Amniotic stem cell (primary cell): ENCODE results near the gene RAB3GAP2.
"Not testable (repeated sequence)": the region's sequence is repeated elsewhere in the genome, so short reads cannot be mapped to it uniquely, and the experiment has no call there.

Experiments
- DNase-seq: peaks from one replicate; lab custom pipeline; 2025; lab: John Stamatoyannopoulos, UW

RAB3GAP2 gene, protein sequence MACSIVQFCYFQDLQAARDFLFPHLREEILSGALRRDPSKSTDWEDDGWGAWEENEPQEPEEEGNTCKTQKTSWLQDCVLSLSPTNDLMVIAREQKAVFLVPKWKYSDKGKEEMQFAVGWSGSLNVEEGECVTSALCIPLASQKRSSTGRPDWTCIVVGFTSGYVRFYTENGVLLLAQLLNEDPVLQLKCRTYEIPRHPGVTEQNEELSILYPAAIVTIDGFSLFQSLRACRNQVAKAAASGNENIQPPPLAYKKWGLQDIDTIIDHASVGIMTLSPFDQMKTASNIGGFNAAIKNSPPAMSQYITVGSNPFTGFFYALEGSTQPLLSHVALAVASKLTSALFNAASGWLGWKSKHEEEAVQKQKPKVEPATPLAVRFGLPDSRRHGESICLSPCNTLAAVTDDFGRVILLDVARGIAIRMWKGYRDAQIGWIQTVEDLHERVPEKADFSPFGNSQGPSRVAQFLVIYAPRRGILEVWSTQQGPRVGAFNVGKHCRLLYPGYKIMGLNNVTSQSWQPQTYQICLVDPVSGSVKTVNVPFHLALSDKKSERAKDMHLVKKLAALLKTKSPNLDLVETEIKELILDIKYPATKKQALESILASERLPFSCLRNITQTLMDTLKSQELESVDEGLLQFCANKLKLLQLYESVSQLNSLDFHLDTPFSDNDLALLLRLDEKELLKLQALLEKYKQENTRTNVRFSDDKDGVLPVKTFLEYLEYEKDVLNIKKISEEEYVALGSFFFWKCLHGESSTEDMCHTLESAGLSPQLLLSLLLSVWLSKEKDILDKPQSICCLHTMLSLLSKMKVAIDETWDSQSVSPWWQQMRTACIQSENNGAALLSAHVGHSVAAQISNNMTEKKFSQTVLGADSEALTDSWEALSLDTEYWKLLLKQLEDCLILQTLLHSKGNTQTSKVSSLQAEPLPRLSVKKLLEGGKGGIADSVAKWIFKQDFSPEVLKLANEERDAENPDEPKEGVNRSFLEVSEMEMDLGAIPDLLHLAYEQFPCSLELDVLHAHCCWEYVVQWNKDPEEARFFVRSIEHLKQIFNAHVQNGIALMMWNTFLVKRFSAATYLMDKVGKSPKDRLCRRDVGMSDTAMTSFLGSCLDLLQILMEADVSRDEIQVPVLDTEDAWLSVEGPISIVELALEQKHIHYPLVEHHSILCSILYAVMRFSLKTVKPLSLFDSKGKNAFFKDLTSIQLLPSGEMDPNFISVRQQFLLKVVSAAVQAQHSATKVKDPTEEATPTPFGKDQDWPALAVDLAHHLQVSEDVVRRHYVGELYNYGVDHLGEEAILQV (N-terminal part only)

DNA sequence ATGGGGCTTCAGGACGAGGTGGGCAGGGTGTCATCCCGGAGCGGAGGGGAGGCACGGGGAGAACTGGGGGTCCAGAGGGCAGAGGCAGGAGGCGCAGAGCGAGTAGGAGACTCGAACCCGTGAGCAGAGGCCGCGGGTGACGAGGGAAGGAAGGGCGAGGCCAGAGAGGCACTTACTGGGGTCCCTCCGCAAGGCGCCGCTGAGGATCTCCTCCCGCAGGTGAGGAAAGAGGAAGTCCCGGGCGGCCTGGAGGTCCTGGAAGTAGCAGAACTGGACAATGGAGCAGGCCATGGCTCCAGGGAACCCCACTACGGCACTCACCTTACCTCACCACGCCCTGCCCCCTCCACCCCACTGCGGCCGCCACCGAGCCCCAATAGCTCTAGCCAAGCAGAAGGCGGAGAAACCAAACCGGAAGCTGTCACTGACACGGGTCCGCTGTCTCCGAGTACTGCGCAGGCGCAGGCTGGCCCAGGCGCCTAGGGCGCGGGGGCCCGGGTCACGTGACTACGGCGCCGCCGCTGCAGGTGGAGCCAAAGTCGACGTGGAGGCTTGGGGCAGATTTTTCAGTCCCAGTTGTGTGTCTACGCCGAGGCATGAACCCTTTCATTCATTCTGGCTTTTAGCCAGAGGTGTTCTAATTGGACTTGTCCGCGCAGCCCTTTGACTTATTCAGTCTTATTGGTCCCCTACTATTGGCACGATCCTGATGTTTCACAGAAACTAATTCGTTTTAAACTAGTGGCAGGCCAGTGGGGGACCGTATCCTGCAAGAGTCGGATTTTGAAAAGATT lies at the start of gene RAB3GAP2:
RAB3GAP2 (minus strand) TSS at position 407 of the 794 bp plus-strand sequence; CDS start at position 291, 116 bp downstream.
- DNase-seq = peak; percentile 88

DNA sequence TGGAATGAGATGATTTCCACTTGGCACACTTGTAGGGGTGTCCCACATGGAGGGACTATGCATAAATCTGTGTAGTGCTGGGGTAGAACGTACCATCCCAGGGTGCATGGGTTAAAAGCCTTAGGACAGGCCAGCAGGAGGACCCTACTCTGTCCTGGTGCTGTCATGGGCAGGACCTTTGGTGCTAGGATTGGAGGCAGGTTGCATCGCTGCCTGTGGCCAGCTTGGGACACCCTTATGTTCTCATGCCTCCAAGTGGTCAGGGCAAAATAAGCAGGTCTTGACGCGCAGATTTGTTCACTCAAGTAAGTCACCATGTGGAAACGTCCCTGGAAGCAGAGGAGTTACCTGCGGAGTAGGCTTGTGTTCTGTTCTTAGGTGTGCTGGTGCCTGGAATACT lies 49.5 kb upstream of the RAB3GAP2 start:
- DNase-seq = no peak

DNA sequence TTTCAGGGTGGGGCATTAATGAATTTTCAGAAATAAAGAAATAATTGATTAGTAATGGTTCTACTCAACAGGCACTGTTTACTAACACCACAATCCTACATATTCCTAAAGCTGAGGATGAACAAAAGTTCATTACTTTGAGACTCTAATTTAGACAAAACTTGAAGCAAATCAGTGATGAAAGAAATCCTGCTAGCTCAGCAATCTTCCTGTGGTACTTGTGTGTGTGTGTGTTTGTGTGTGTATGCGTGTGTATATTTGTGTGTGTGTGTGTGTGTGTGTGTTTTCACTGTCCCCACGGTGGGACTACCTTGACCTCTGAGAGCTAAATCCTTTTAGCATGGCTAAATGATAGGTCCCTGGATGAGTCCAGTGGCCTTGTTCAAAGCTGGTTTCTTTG lies 48.5 kb upstream of the RAB3GAP2 start:
- DNase-seq = no peak

DNA sequence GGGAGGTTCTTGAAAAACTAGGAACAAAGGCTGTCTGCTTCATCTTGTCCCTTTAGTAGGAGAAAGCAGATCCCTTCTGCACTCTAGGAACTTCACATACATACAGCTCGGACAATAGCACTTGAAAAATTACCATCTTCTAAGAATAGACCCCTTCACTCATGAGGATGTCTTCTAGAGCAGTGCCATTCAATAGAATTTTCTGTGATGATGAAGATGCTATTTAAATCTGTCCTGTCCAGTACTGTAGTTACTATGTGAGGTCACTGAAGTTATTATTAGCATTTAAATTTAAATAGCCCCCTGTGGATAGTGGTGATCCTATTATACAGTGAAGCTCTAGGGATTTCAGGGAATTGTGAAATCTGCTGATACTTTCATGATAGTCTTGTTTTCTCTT lies 46.4 kb upstream of the RAB3GAP2 start:
- no peak for DNase-seq

DNA sequence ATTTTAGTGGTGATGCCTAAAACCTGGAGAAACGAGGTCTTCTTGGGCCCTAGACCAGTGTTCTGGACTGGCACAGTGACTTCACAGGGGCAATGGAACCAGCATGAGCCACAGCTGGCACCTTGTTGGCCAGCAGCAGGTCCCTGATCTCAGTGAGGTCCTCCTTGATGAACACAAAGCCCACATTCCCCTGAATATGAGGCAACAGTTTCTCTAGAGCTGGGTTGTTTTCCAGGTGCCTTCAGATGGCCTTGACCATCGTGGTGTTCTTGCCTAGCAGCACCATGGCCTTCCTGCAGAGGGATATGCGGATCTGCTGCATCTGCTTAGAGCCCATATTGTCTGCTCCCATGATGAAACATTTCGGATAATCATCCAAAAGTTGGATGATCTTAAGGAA lies 44.9 kb upstream of the RAB3GAP2 start:
- DNase-seq = no peak

DNA sequence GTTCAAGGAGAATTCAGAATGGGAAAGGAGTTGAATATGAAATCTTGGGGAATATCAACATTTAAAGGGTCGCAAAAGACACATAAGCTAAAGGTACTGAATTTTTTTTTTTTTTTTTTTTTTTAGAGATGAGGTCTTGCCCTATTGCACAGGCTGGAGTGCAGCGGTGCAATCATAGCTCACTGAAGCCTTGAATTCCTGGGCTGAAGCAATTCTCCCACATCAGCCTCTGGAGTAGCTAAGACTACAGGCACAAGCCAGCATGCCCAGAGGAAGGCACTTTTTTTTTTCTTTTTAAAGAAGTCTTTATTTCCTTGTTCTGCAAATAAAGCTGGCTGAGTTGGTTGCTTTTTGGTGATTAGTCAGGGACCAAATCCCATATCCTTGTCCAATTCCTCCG lies 44.1 kb upstream of the RAB3GAP2 start:
- no peak for DNase-seq

DNA sequence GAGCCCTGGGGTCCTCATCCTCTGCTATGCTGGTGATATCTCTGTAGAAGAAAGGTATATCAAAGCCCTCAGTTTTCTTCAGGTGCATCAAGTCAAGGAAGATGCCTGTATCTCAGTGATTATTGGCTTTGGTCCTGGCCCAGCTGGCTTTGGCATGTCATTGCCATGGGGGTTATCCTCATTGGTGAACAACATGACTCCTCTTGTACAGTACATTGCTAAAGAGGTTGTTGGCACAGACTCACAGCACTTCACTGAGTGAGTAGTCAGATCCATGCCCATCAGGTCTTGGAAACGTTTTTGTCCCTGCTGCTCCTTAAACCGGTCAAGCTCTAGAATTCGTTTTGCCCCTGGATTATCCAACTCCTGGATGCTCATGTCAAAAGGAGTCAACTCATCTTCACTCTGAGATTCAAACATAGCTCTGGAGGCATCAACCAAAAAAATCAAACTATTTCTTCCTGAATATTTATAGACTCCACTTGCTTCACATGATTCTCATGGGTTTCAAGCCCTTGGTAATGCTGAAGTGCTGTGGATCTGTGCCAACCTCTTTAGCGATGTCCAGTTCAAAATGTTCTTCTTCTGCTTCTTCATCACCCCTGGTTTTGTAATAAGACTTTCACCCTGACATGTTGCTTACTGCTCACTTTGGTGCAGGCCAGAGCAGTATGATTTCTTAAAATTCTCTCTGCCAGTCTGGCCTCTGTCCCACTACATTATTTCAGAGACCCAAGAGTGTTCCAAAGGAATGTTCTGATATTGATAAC lies 43.0 kb upstream of the RAB3GAP2 start:
- DNase-seq = no peak

DNA sequence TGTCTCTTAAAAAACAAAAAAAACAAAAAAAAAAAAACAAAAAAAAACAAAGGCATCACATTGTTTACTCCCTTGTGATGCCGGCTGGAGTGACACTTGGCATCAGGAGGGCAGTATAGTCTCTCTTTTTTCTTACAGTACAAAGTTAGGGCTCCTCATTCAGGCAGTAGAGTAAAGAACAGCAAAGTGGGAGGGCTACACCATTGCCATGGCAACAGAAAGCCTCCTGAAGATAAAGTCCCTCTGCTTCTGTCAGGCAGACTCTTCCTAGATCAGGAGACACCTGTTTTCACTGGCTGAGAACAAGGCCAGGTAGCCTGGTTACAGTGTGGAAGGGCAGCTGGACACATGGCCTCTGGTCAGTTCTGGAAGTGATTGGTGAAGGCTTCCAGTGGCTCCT lies 41.3 kb upstream of the RAB3GAP2 start:
- DNase-seq = no peak

DNA sequence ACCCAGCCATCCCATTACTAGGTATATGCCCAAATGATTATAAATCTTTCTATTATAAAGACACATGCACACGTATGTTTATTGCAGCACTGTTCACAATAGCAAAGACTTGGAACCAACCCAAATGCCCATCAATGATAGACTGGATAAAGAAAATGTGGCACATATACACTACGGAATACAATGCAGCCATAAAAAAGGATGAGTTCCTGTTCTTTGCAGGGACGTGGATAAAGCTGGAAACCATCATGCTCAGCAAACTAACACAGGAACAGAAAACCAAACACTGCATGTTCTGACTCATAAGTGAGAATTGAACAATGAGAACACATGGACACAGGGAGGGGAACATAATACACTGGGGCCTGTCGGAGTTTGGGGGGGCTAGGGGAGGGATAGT lies 37.9 kb upstream of the RAB3GAP2 start:
- not testable (repeated sequence) for DNase-seq

DNA sequence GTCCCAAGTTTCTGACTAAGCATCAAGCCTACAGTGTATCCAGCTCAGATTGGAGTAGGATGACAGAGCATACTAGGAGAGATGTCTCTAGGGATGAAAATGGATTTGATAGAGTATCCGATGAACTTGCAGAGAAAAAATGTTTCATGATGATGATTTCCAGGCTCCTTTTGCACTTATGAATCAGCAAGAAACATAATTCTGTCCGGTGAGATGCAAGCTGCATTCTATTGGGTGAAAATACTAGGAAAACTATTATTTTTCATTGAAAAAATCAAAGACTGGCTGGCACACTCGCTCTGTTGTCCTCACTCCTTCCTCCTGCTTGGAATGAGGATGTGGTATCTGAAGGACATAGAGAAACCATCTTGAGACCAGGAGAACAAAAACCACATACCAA lies 35.4 kb upstream of the RAB3GAP2 start:
- no peak for DNase-seq

DNA sequence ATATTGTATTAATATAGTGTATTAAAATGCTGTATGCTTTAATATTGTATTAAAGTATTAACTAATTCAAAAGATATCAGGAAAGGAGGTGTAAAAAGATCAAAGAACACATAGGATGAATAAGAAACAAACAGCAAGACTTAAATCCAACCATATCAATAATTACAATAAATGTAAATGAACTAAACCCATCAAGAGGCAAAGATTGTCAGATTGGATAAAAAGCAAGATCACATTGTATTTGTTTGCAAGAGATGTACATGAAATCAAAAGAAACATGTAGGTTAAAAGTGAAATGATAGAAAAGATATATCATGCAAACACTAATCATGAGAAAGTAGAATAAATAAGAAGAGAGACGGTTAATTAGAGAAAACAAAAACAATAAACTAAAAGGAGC lies 34.1 kb upstream of the RAB3GAP2 start:
- DNase-seq = no peak

DNA sequence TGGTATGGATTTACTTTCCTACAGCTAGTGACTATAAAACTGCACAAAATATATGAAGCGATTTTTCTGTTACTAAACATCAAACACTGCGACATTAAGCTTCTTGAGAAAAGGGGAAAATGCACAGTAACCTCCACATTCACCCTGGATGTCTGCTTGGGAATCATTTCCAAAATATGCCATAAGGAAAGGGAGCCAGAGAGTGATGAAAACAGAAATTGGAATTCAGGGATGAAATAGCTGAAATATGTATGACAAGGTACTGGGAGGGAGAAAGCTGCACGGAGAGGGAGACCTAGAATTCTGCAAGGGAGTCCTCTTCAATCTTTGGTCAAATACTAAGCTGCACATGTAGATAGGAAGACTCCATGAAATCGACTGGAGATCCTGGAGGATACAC lies 31.6 kb upstream of the RAB3GAP2 start:
- DNase-seq = no peak

DNA sequence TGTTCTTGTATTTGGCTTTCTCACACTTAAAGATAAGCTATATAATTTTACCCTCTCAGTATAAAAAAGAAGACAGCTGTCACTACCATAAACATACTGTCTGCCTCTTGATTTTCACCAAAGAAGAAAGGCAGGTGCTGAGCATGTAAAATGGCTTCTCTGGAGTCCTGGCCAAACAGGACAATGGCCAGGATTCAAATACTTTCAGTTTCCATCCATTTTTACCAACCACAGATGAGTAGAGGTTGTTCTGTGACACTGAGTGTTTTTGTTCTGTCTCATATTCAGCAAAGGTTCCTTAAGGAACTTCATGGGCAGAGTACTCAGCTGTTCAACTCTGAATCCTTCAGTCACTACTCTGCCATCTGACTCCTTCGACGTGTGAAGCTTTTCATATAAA lies 29.4 kb upstream of the RAB3GAP2 start:
- no peak for DNase-seq

DNA sequence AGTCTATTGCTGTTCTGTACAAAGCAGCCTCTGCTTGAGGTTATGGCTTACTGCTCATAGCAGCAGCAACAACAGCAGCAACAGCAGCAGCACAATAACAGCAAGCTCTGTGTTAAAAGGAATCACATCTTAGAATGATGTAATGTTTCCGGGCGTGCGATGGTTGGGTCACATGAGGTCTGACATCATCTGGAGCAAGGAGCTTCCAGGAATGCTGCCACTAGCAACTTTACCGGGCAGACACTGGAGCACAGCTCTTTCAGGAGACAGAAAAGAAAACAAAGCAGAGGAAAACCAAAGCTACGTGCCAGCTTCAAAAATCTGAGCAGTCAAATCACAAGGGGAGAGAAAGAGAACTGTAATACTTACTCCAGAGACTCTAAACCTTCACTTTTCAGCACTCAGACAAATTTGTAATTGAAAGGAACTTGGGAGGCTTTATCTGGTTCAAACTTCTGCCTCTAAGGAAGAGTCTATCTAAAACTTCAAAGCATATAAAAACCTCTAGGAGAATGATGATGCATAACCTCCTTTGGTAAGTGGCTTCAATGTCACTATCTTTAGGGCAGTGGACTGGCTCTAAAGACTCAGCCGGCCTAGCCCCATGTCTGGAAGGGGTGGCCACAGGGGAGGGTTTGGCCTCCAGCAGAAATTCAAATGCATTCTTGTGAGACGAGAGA lies 28.3 kb upstream of the RAB3GAP2 start:
- DNase-seq = peak; percentile 74

DNA sequence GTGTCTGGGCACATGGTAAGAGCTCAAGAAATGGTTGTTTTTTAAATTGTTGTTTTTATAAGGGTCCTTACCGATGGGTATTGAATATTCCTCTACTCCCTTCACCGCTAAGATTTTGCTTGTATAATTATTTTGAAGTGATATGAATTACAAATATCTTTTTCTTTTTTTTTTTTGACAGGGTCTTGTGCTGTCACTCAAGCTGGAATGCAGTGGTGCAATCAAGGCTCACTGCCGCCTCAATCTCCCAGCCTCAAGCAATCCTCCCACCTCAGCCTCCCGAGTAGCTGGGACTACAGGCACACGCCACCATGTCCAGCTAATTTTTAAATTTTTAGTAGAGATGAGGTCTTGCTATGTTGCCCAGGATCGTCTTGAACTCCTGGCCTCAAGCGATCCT lies 27.1 kb upstream of the RAB3GAP2 start:
- no peak for DNase-seq

DNA sequence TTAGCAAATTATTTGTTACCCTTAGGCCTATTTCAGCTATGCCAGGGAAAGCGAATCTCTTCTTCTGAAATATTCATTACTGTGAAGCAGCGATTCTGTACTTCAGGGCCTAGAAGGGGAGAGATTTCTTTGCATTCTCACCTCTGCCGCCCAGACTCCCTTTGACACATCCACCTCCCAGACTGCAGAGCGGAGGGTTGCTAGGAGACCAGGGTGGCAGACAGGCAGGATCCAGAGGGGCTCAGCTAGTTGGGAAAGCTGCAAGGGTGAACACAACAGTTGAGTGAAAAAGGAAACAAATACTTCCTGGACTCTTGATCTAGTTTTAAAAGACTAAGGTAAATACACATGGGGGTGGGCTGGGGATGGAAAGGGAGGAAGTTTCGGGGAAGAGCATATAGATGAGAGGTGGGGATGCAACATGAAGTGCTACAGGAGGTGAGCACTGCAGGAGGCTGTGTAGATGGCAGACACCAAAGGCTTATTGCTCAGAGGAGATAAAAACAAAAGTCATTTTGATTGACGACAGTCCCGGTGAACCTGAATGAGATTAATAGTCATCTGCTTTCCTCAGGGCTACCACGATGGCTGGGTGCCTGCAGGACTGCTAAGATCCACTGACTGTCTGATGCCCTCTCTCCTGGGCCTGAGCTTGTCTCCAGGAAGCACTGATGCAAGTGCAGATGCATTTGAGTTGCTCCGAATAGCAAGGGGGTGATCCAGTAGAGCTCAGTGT lies 26.4 kb upstream of the RAB3GAP2 start:
- no peak for DNase-seq

DNA sequence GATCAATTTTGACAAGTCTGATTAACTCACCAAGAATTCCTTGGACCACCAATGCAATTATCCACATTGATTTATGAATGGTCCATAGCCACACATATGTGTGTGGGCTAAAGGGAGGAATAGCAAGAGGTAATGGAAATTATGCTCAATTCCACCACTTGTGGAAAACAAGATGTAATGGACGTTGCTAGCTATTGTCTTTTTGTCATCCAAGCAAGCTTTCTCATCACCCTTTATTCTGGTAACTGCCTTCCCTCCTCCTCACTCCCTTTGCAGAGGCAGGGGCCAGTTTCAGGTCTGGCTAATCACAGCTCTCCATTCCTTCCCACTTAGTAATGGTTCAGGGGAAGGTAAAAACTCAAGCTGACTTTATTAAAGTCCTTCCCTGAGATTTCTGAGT lies 24.7 kb upstream of the RAB3GAP2 start:
- DNase-seq = no peak

DNA sequence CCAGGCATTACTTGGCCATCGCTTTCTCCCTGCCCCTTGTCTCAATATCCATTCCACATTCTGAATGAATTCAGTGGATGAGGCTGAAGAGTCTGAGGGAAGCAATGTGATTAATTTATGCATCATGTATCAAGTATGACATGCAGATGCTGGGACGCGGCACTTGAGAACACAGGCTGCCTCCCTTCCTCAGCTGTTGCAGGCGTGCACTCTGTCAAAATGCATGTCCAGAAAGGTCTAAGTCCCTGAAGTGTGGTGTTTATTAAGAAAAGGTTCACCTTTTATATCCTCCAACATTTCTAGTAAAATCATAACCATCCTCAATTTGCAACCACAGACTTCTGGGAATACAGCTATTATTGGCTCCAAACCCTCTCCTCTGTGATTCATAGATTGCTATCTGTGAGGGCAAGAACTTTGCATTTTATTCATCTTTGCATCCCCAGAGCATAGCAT lies 22.6 kb upstream of the RAB3GAP2 start:
- no peak for DNase-seq

DNA sequence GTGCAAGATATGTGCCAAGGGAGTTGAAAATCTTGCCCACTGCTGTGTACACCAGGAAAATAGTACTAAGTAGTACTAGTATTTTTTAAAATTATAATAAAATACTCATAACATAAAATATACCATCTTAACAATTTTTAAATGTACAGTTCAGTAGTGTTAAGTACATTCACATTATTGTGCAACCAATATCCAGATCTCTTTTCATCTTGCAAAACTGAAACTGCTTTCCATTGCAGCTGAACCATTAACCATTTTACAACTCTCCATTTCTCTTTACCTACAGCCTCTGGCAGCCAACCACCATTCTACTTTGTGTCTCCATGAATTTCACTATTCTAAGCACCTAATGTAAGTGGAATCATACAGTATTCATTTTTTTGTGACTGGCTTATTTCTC lies 19.3 kb upstream of the RAB3GAP2 start:
- DNase-seq = no peak
